ENCODE measurements around the gene PDE6B.

DNA sequence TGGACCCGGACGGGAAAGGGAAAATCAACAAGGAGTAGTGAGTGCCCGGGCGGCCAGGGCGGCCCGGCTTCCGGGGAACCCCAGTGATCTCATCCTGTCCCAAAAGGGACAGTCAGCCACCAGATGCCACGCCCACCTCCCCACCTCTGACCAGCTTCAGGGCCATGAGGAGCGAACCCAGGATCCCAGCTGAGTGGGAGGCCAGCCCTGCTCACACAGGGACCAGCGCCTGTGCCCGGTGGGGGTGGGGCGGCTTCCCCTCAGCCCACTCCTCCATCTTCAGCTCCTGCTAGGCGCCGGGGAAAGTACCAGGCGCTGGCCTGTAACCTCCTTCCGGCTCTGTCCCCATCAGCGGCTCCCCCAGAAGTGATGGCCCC, 55.2 kb downstream of the PDE6B start:
- TF ChIP-seq, protein P1, sequence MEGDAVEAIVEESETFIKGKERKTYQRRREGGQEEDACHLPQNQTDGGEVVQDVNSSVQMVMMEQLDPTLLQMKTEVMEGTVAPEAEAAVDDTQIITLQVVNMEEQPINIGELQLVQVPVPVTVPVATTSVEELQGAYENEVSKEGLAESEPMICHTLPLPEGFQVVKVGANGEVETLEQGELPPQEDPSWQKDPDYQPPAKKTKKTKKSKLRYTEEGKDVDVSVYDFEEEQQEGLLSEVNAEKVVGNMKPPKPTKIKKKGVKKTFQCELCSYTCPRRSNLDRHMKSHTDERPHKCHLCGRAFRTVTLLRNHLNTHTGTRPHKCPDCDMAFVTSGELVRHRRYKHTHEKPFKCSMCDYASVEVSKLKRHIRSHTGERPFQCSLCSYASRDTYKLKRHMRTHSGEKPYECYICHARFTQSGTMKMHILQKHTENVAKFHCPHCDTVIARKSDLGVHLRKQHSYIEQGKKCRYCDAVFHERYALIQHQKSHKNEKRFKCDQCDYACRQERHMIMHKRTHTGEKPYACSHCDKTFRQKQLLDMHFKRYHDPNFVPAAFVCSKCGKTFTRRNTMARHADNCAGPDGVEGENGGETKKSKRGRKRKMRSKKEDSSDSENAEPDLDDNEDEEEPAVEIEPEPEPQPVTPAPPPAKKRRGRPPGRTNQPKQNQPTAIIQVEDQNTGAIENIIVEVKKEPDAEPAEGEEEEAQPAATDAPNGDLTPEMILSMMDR (conservative IDR thresholded peaks at IDR 0.05; ENCODE audit: low read length) = no peak
- no peak for TF ChIP-seq EZH2phosphoT487 (IDR thresholded peaks at IDR 0.05; ENCODE audit: borderline replicate concordance, low read depth, low read length)
